Activated CD4-positive, CD25-positive, alpha-beta regulatory T cell treated with anti-CD3 and anti-CD28 coated beads, Interleukin-2, amount 50 U/mL, for 16 hours (primary cell): ENCODE results near the gene SND1.
A peak's percentile ranks its signal among the peaks of the same experiment; 100 is the strongest.

Experiments used
- DNase-seq: peaks from one replicate; pipeline ENCODE4 v3.0.0-alpha.2; 2020; ENCODE audit warnings: low read depth, low spot score

The SND1 gene

GRCh38 chr7:128017862-128018845, 366.2 kb downstream of the SND1 start:
- no peak for DNase-seq

- DNase-seq: no peak
These were observed 367.3 kb downstream of the SND1 start for GRCh38 chr7:128019288-128019687.

GRCh38 chr7:128020159-128020558, 368.2 kb downstream of the SND1 start:
- no peak for DNase-seq

- DNase-seq: no peak
These were observed 369.4 kb downstream of the SND1 start for GRCh38 chr7:128021366-128021765.

- no peak for DNase-seq
These were observed 370.9 kb downstream of the SND1 start for GRCh38 chr7:128022631-128023532.

GRCh38 chr7:128024151-128024550, 372.2 kb downstream of the SND1 start:
- DNase-seq: no peak

- no peak for DNase-seq
These were observed 373.4 kb downstream of the SND1 start for GRCh38 chr7:128025380-128025779.

- no peak for DNase-seq
These were observed 373.8 kb downstream of the SND1 start for GRCh38 chr7:128025819-128026218.

- no peak for DNase-seq
These were observed 374.6 kb downstream of the SND1 start for GRCh38 chr7:128026551-128026950.

GRCh38 chr7:128027485-128027980, 375.5 kb downstream of the SND1 start:
- DNase-seq: no peak

GRCh38 chr7:128029405-128029995, 377.5 kb downstream of the SND1 start:
- no peak for DNase-seq

GRCh38 chr7:128030263-128030653, 378.3 kb downstream of the SND1 start:
- DNase-seq: no peak

GRCh38 chr7:128030654-128031611, 378.9 kb downstream of the SND1 start, which contains the start of gene LRRC4:
Gene LRRC4, minus strand, starts transcription at chr7:128031437. Its CDS starts 797 bp downstream, at chr7:128030640.
- no peak for DNase-seq

GRCh38 chr7:128031901-128032604, 380.1 kb downstream of the SND1 start:
- peak; percentile 10 for DNase-seq

GRCh38 chr7:128032605-128033235, 380.7 kb downstream of the SND1 start:
- DNase-seq: no peak

- DNase-seq: no peak
These were observed 381.3 kb downstream of the SND1 start for GRCh38 chr7:128033246-128033645.

GRCh38 chr7:128034825-128035224, 382.8 kb downstream of the SND1 start:
- DNase-seq: no peak

GRCh38 chr7:128035712-128036111, 383.7 kb downstream of the SND1 start:
- no peak for DNase-seq

- DNase-seq: no peak
These were observed 384.4 kb downstream of the SND1 start for GRCh38 chr7:128036226-128036940.
